ENCODE measurements around the gene NTN5. TPM values are rescaled to one million over a fixed set of nuclear protein-coding genes. Genes with fewer than 3 reads are reported as not detected.
"Not testable (repeated sequence)": the region's sequence is repeated elsewhere in the genome, so short reads cannot be mapped to it uniquely, and the experiment has no call there.

The NTN5 gene
- total RNA-seq, 1 experiment from 2014 or later: not detected

DNA sequence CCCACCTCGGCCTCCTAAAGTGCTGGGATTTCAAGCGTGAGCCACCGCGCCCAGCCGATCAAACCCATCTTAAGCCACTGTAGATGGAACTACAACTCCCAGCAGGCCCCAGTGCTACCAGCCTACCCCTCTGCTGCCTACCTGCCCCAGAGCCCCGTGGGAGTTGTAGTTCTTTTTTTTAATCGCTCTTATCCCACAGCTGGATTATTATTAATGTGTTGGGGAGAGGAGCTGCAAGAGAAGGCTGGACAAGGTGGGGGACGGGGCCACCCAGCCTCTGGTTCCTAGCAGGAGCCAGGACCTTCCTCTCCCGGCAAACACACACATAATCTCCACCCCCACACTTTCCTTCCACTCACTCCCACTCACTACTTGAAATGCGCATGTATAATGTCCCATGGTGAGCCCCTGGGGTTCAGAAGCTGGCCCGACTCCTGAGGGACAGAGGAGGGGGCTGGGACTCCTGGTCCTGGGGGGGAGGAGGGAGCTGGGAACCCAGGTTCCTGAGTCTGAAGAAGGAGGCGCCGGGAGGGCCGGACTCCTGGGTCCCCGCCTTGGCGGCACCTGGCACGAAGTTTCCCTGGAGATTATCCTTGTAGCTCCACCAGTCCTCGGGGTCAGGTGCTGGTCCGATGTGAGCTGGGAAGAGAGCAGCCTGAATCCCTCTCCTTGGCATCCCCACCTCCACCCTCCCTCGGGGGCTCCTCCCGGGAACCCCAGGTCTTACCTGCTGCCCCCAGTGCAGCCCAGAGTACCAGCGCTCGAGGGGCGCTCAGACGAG, 27.8 kb downstream of the NTN5 start:
- DNase-seq (ENCODE audit: low read depth): peak; percentile 69

- no peak for DNase-seq (ENCODE audit: low read depth)
Observed at GRCh38 chr19:48644355-48644754, 28.5 kb downstream of the NTN5 start.

- DNase-seq (ENCODE audit: low read depth): no peak
Observed at GRCh38 chr19:48642862-48643261, 30.0 kb downstream of the NTN5 start.

GRCh38 chr19:48641850-48642249, 31.0 kb downstream of the NTN5 start:
- no peak for DNase-seq (ENCODE audit: low read depth)

GRCh38 chr19:48639483-48640375, 33.1 kb downstream of the NTN5 start:
- no peak for DNase-seq (ENCODE audit: low read depth)

DNA sequence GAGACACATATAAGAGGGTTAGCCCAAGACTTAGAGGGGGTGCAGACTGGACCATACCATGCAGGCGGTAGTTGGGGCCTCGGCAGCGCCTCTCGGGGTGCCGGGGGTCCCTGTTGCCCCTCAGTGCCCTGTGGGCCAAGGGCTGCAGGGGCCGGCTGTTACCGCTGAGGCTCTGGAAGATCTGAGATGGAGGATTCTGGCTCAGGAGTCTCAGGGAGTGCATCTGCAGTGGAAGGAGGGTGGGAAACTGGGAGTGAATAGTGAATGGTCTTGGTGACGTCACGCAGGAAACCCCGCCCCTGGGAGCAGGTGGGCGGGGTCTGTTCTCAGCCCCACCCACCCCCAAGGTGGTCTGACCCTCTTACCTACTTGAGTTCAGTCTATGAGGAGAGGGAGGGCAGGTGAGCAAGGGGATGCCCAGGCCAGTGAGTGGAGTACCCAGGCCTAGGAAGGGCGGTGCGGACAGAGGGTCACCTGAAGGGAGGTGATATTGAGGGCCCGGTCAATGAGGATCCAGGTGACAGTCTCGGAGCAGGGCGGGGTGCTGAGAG, 33.9 kb downstream of the NTN5 start:
- no peak for DNase-seq (ENCODE audit: low read depth)

DNA sequence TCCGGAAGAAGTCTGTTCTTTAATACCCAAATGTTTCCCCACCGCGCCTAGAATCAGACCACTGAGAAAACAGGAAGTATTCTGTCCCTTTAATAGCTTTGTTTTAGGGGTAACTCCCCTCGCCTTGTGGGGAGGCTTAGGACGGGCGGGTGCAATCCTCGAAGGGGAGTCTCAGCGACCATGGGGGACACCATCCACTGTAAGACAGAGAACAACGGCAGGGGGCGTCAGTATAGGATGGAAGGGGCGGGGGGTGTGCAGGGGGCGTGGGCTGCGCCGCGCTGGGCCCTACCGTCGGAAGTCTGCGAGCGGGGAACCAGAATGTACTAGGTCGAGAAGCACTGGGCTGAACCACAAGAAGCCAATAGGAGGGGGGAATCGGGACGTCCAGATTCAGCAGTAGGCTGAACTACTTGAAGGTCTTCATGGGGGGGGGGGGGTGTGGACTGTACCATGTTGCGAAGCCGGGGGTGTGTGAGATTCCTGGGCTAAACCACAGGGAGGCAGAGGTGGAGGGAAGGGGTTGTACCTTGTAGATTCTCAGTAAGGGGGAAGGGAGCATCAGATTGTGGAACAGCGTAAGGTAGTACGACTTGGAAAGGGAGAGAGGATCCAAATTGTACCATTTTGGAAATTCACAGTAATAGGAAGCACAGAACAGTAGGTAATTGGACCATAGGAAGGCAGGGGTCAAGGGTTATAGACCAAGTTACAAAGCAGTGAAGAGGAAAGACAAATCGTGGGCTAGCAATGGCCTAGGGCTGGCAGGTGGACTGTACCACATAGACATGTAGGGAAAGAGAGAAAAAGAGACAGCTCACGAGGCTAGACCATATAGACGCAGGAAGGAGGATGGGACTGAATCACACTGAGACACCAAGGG, 34.6 kb downstream of the NTN5 start:
- DNase-seq (ENCODE audit: low read depth): peak; percentile 74

GRCh38 chr19:48637449-48637947, 35.3 kb downstream of the NTN5 start:
- DNase-seq (ENCODE audit: low read depth): peak; percentile 98

DNA sequence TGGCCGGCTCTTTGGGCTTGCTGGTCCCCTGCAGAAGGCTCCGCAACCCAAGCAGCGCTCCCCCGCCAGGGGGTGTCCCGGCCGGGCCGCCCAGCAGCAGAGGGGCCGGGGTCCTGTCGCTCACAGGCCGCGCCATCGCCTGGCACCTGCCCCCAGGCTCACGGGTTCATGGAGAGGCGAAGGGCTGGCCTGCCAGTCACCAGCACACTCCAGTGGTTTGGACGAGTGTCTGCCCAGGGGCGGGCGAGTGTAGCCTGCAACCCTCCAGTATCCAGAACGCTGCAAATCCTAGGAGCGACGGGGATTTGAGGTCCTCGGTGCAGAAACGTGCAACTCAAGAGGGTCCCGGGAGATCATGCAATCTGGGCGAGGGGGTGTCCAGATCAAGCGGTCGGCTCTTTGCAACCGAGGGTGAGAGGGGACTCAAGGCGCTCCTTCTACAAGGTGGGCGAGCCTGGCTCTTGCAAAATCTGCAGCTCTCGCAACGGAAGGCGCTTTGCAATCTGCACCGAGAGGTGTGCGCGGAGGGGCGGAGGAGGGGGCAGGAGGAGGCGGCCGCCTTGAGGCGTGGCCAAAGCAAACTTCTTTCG, 35.9 kb downstream of the NTN5 start, which contains the start of gene DBP:
TSS of gene DBP (minus strand) at position 521 of the 590 bp plus-strand sequence. CDS start at position 136, 385 bp downstream.
- peak; percentile 49 for DNase-seq (ENCODE audit: low read depth)

DNA sequence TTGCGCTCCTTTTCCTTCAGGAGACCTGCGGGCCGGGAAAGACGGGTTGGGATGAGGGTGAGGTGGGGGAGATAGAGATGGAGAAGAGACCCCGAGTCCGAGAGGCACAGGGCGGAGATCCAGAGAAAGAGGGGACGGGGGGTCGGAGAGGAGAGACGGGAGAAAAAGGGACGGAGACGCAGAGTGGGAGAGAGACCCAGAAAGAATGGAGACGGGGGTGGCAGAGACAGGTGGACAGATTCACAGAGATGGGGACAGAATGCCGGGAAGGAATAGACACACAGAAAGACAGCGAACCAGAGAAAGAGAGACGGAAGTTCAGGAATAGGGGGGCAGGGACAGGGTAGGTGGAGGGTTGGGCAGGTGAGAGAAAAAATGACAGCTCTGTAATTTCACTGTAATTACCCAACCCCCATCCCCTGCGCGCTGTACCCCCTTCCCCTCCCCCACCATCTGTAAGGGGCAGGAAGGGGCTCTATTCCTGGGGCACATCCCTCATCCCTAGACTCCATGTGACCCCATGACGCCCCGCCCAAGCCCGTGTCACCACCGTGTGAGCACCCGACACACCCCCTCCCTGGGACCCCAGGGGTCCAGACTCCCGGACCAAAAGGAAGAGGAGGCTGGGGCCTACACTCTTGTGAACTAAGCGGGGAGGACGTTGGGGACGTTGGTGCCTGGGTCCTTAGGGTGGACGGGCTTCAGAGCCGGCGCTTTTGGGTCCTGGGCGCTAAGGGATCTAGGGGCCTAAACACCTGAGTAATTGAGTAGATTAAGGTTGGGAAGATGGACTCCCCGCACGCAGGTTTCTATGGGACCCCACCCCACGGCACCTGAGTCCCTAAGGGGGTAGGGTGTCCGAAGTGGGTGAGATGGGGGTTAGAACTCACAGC, 36.6 kb downstream of the NTN5 start:
- DNase-seq (ENCODE audit: low read depth): no peak

GRCh38 chr19:48635263-48635965, 37.4 kb downstream of the NTN5 start:
- DNase-seq (ENCODE audit: low read depth): no peak

GRCh38 chr19:48634424-48635262, 38.2 kb downstream of the NTN5 start:
- peak; percentile 92 for DNase-seq (ENCODE audit: low read depth)

DNA sequence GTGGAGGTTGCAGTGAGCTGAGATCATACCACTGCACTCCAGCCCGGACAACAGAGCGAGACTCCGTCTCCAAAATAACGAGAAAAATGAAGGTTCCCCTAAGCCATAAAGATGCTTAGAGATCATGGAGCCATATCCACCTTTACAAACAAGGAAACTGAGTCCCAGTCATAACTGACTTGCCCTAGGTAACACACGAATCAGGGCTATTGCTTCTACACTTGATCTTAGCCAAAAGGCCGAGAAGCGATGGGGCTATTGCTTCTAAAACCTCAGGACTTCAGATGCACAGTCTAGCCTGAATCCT, 38.8 kb downstream of the NTN5 start:
- DNase-seq (ENCODE audit: low read depth): no peak

- DNase-seq (ENCODE audit: low read depth): no peak
Observed at GRCh38 chr19:48633148-48634035, 39.4 kb downstream of the NTN5 start.

DNA sequence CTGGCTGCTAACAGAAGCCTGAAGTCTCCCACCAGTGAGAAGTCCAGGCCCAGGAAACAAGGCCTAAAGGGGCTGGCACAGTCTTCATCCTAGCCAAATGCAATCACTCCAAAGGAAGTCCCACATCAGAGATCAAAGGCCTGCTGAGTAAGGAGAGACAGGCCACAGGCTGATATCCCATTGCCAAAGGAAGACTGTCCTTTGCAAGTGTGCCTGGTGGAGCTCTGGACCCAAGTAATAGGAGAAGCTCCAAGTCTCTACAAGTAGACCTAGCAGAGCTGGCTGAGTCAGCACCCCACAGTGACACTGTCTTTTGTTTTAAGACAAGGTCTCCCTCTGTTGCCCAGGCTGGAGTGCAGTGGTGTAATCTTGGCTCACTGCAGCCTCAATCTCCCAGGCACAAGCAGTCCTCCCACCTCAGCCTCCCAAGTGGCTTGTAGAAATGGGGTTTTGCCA, 40.1 kb downstream of the NTN5 start:
- peak; percentile 84 for DNase-seq (ENCODE audit: low read depth)

GRCh38 chr19:48632286-48632685, 40.5 kb downstream of the NTN5 start:
- not testable (repeated sequence) for DNase-seq (ENCODE audit: low read depth)

DNA sequence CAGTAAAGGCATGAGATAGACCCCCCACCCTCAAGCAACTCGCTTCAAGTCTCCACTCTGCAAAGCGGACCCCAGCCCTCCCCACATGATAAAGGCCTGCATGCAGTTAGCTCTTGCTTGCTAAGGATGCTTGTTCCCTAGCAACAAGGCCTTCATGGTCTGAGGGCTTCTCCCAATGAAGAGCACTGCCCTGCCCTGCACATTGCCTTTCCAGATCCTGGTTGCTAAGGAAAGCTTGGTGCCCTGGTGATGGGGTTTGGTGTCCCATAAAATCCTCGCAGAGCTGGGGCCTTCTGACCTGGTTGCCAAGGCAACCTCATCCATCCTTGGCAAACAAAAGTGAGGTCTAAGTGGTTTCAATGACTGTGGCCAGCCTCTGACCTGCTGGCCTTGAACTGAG, 41.6 kb downstream of the NTN5 start:
- no peak for DNase-seq (ENCODE audit: low read depth)

Data from HT1080 (cell line).